Epithelial cell of esophagus (primary cell): ENCODE results near the gene NXNL1.
A peak's percentile ranks its signal among the peaks of the same experiment; 100 is the strongest.

Source experiments
- DNase-seq: peaks from one replicate; pipeline ENCODE4 v3.0.0; 2010; ENCODE audit warnings: low read depth
- H3K4me3 ChIP-seq: 2 replicates; pipeline ENCODE4 v1.5.1; 2011; ENCODE audit warnings: mild to moderate bottlenecking, low read length, control low read depth
- TF ChIP-seq, protein P1 (sequence below): IDR thresholded peaks from 2 replicates; pipeline ENCODE4 v1.5.1; 2011; ENCODE audit warnings: low read depth, mild to moderate bottlenecking, low read length, control low read depth, inconsistent platforms; ENCODE audit not compliant: insufficient read depth; ENCODE audit errors: missing control alignments

The NXNL1 gene

GRCh38 chr19:17418710-17419109, 42.0 kb downstream of the NXNL1 start:
- TF ChIP-seq, protein P1, sequence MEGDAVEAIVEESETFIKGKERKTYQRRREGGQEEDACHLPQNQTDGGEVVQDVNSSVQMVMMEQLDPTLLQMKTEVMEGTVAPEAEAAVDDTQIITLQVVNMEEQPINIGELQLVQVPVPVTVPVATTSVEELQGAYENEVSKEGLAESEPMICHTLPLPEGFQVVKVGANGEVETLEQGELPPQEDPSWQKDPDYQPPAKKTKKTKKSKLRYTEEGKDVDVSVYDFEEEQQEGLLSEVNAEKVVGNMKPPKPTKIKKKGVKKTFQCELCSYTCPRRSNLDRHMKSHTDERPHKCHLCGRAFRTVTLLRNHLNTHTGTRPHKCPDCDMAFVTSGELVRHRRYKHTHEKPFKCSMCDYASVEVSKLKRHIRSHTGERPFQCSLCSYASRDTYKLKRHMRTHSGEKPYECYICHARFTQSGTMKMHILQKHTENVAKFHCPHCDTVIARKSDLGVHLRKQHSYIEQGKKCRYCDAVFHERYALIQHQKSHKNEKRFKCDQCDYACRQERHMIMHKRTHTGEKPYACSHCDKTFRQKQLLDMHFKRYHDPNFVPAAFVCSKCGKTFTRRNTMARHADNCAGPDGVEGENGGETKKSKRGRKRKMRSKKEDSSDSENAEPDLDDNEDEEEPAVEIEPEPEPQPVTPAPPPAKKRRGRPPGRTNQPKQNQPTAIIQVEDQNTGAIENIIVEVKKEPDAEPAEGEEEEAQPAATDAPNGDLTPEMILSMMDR: no peak
- peak overlapping the region; percentile 58 for H3K4me3 ChIP-seq
- DNase-seq: no peak

DNA sequence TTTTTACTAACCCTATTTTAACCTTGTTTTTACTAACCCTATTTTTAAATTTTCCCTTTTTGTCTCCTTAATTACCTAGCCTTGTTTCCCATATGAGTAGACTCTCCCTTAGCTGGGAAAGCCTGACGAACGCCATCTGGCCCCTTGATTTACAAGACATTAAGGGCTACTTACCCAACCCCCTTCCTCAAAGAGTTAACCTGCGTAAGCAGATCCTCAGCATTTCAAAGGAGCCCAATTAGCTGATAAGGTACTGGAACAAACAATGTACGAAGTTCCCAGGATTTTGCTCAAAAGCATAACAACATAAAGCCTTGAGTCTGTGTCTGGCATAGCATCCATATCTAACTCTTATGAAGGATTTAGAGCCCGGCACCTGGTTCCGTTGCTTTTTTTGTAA, 45.6 kb downstream of the NXNL1 start:
- no peak for DNase-seq
- TF ChIP-seq, protein P1: no peak
- H3K4me3 ChIP-seq: no peak overlapping the region

DNA sequence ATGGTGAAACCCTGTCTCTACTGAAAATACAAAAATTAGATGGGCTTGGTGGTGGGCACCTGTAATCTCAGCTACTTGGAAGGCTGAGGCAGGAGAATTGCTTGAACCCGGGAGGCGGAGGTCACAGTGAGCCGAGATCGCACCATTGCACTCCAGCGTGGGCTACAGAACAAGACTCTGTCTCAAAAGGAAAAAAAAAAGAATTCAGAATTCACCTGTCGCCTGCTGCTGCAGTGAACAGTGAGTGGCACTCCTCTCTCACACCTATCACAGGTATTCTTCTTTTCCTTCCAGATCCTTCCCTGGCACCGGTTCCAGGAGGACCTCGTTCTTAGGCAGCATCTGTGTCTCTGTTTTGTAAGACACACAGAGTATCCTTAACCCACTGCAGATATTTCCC, 46.6 kb downstream of the NXNL1 start:
- no peak for DNase-seq
- H3K4me3 ChIP-seq: no peak overlapping the region
- TF ChIP-seq, protein P1: no peak

- TF ChIP-seq, protein P1: no peak
- no peak overlapping the region for H3K4me3 ChIP-seq
- no peak for DNase-seq
These were observed 48.9 kb downstream of the NXNL1 start for GRCh38 chr19:17411801-17412200.

GRCh38 chr19:17409990-17410389, 50.7 kb downstream of the NXNL1 start:
- H3K4me3 ChIP-seq: no peak overlapping the region
- DNase-seq: no peak
- TF ChIP-seq, protein P1: no peak

DNA sequence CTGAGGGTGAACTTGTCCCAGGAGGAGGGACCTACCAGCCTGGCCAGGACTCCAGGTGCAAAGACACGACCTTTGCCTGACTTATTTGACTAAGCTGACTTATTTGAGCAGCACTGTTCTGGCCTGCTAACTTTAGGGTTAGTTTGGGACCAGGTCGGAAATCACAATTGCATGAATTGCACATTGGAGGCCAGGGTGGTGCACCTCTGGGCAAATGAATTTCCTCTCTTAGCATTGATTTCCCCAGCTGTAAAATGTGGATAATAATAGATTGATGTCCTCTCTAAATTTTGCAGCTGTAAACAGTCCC, 53.9 kb downstream of the NXNL1 start:
- H3K4me3 ChIP-seq: no peak overlapping the region
- TF ChIP-seq, protein P1: no peak

GRCh38 chr19:17406046-17406886, 54.5 kb downstream of the NXNL1 start:
- H3K4me3 ChIP-seq: no peak overlapping the region
- TF ChIP-seq, protein P1: no peak
- no peak for DNase-seq

More for the DNA sequence above, 53.9 kb downstream of the NXNL1 start:
- no peak for DNase-seq
